Ascending aorta (tissue), 2 donors: Measurements from ENCODE around the gene EIPR1. TPM values are rescaled to one million over a fixed set of nuclear protein-coding genes. Genes with fewer than 3 reads are reported as not detected.

Experiments used
- DNase-seq, 2 donors: peaks; one replicate each; pipeline ENCODE4 v3.0.0-alpha.2; 2019; ENCODE audit warnings: low spot score in 2 of 2
- H3K27ac ChIP-seq, 2 donors: fragments of 200-600 bp; sonication (generic); one replicate each; pipeline ENCODE4 v1.5.1; 2016 to 2017; ENCODE audit warnings: mild to moderate bottlenecking in 1 of 2
- H3K27me3 ChIP-seq: fragments of 200-600 bp; sonication (generic); one replicate; pipeline ENCODE4 v1.5.1; 2017
- H3K36me3 ChIP-seq, 2 donors: fragments of 200-600 bp; sonication (generic); one replicate each; pipeline ENCODE4 v1.5.1; 2016
- H3K4me1 ChIP-seq, 2 donors: fragments of 200-600 bp; sonication (generic); one replicate each; pipeline ENCODE4 v1.5.1; 2016 to 2017; ENCODE audit warnings: mild to moderate bottlenecking in 1 of 2
- H3K4me3 ChIP-seq, 2 donors: fragments of 200-600 bp; sonication (generic); one replicate each; pipeline ENCODE4 v1.5.1; 2016 to 2017; ENCODE audit warnings: mild to moderate bottlenecking in 1 of 2
- H3K9me3 ChIP-seq, 2 donors: fragments of 200-600 bp; sonication (generic); one replicate each; pipeline ENCODE4 v1.5.1; 2016
- intact Hi-C: fragments of 100-400 bp; cut with DNase I; formaldehyde crosslinking; loops from one replicate; pipeline ENCODE4 v1.15.1; 2023
- total RNA-seq: library from RNA; depleted of rRNA; stranded (reverse); fragments of >200 nt; gene quantifications from one replicate; pipeline ENCODE4 v1.1.0, GENCODE V29; 2016
- TF ChIP-seq, protein P1 (sequence below), 3 experiments: fragments of 200-600 bp in 2 of 3; fragments of 450-650 bp in 1 of 3; sonication (generic) in 2 of 3; IDR thresholded peaks; one replicate each; pipeline ENCODE4 v1.5.1; 2016 to 2019; ENCODE audit warnings: antibody characterized with exemption in 3 of 3, mild to moderate bottlenecking in 1 of 3, moderate library complexity in 1 of 3

Gene EIPR1
- total RNA-seq, 1 donor from 2014 or later, result 14.5 TPM

DNA sequence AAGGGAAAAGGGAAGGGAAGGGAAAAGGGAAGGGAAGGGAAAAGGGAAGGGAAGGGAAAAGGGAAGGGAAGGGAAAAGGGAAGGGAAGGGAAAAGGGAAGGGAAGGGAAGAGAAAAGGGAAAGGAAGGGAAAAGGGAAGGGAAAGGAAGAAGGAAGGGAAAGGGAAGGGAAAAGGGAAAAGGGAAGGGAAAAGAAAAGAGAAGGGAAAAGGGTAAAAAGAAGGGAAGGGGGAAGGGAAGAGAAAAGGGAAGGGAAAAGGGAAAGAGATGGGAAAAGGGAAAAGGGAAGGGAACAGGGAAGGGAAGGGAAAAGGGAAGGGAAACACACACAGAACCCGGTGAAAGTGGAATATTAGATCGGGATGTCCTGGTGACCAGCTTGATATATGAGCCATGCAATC lies 40.8 kb downstream of the EIPR1 start:
- no peak for DNase-seq
- Histone ChIP-seq H3K4me1 (no peaks in the 10 kb centered on the region), H3K4me3 (no peak overlapping the region), H3K36me3 (peaks cover 7 to 12% of the 10 kb centered on the region in 2 donors), H3K27me3 (no peaks in the 10 kb centered on the region), H3K27ac (no peak overlapping the region), H3K9me3 (no peaks in the 10 kb centered on the region)
- intact Hi-C loops, result no loop called here
- TF ChIP-seq, protein P1, sequence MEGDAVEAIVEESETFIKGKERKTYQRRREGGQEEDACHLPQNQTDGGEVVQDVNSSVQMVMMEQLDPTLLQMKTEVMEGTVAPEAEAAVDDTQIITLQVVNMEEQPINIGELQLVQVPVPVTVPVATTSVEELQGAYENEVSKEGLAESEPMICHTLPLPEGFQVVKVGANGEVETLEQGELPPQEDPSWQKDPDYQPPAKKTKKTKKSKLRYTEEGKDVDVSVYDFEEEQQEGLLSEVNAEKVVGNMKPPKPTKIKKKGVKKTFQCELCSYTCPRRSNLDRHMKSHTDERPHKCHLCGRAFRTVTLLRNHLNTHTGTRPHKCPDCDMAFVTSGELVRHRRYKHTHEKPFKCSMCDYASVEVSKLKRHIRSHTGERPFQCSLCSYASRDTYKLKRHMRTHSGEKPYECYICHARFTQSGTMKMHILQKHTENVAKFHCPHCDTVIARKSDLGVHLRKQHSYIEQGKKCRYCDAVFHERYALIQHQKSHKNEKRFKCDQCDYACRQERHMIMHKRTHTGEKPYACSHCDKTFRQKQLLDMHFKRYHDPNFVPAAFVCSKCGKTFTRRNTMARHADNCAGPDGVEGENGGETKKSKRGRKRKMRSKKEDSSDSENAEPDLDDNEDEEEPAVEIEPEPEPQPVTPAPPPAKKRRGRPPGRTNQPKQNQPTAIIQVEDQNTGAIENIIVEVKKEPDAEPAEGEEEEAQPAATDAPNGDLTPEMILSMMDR (IDR thresholded peaks at IDR 0.05), result no peak

DNA sequence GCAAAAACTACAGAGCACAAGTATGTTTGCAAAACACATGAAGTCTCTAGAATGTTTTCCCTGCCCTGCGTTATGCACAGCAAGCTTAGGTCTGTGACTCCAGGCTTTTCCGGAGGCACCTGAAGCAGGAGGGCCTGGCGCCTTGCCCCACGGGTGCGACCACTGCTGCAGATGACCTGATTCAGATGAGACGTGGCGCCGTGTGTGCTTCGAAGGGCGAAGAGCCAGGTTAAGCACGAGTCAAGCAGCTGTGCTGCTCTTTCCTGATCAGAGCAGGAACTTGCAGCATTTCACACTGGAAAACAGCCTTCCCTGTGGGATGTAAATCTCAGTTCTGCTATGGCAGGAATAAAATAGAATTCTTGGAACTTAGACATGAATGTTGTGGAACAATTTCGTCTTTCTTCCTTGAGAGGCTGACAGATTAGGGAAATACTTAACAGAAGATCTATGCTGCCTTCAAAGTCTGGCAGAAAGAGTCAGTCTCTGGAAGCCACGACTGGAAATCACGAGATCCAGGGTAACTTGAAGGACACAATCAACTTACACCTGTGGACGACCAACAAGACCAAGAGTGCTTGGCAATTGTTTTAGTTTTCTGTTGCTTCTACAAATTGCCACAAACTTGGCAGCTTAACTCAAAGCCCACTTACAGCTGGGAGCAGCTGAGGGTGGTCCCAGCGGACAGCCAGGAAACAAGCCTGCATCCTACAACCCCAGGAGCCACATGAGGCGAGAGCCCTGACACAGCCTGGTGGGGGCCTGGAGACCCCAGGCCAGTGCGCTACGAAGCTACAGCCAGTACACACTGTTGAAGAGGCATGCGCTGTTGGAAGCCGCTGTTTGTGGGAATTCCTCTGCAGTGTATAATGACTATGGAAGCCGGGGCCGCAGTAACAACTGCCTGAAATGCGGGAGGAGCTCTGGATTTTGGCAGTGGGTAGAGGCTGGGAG lies 42.9 kb downstream of the EIPR1 start:
- TF ChIP-seq, protein P1 (IDR thresholded peaks at IDR 0.05), result no peak
- intact Hi-C loops, result no loop called here
- Histone ChIP-seq H3K9me3 (no peaks in the 10 kb centered on the region), H3K4me1 (no peaks in the 10 kb centered on the region), H3K27me3 (no peaks in the 10 kb centered on the region), H3K4me3 (no peak overlapping the region), H3K27ac (no peak overlapping the region), H3K36me3 (peaks cover 7 to 10% of the 10 kb centered on the region in 2 donors)
- DNase-seq, result no peak

DNA sequence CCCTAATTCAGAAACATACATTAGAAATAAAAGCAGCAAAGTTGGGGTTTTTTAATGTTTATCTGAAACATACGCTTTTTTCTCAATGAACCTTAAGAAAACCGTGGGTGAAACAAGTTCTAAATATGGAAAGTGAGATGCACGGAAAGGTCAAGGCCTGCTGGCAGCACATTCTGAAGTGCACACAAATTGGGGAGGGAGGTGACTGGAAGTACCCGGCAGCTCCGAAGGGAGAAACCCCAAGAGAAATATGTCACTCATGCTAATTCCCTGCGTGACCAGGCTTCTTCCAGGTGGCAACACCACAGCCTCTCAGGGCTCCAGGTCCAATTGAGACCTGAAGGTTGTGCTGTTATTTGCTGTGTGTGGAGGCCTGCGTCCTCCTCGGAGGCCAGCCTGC lies 45.5 kb downstream of the EIPR1 start:
- Histone ChIP-seq H3K27ac (no peak overlapping the region), H3K4me1 (no peaks in the 10 kb centered on the region), H3K36me3 (peaks cover 7 to 10% of the 10 kb centered on the region in 2 donors), H3K4me3 (no peak overlapping the region), H3K27me3 (no peaks in the 10 kb centered on the region), H3K9me3 (no peaks in the 10 kb centered on the region)
- TF ChIP-seq, protein P1 (IDR thresholded peaks at IDR 0.05), result no peak
- intact Hi-C loops, result no loop called here
- no peak for DNase-seq

DNA sequence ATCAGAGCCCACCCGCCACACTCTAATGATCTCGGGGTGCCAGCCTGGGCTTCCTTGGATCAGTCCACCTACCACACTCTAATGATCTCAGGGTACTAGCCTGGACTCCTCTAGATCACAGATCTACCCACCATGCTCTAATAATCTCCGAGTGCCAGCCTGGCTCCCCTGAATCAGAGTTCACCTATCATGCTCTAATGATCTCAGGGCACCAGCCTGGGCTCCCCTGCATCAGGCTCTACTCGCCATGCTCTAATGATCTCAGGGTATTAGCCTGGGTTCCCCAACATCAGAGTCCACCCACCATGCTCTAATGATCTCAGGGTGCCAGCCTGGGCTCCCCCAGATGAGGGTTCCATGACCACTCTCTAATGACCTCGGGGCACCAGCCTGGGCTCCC lies 48.1 kb downstream of the EIPR1 start:
- H3K36me3 ChIP-seq, result peaks cover 0 to 3% of the 10 kb centered on the region in 2 donors
- no peaks in the 10 kb centered on the region for H3K9me3 ChIP-seq
- H3K27me3 ChIP-seq, result no peaks in the 10 kb centered on the region
- no peak overlapping the region for H3K27ac ChIP-seq
- no peak overlapping the region for H3K4me3 ChIP-seq
- TF ChIP-seq, protein P1 (IDR thresholded peaks at IDR 0.05), result no peak
- no peaks in the 10 kb centered on the region for H3K4me1 ChIP-seq
- no peak for DNase-seq
- intact Hi-C loops, result no loop called here

DNA sequence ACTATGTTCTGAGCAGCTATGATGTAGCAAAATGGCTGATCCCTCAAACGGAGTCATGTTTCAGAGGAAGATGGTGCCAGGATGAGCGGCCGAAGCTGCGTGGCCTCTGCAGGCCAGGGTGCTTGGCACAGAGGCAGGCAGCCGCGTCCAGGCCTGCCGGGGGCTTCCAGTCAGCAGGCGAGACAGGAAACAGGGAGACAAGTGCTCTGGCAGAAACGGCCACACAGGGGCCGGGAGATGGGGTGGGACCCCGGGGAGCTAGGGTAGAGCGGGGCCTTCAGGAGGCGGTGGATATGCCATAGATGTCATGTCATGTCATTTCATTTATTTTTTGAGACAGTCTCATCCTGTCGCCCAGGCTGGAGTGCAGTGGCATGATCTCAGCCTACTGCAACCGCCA lies 50.7 kb downstream of the EIPR1 start:
- H3K4me3 ChIP-seq, result no peak overlapping the region
- TF ChIP-seq, protein P1 (IDR thresholded peaks at IDR 0.05), result no peak
- H3K9me3 ChIP-seq, result no peaks in the 10 kb centered on the region
- no peaks in the 10 kb centered on the region for H3K27me3 ChIP-seq
- intact Hi-C loops, result no loop called here
- no peak for DNase-seq
- H3K27ac ChIP-seq, result no peak overlapping the region
- H3K36me3 ChIP-seq, result no peaks in the 10 kb centered on the region
- H3K4me1 ChIP-seq, result no peaks in the 10 kb centered on the region
